ENCODE data around the gene AMMECR1.

Gene AMMECR1

DNA sequence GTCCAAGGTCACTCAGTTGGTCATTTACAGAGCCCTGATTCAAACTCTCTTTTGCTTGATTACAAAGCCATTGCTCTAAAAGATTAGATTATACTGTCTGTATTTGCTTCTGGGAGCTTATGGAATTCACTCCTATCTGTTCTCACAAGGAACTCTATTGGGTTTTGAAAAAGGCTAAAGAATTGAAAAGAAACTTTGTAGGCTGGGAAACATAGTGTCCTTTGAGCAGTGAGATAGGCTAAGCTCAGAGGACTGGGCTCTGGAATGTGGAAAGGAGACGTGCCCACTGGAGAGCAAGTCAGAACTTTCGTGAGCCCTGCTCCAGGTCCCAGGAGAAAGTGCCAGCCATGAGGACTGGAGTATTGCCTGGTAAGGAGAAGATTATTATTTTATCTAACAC is 40.7 kb upstream of the AMMECR1 start, which contains the start of gene RTL9:
RTL9 (plus strand) TSS at position 301 of the 400 bp plus-strand sequence. CDS start 91,770 bp downstream, outside the sequence.
- DNase-seq = no peak
- H3K4me1 ChIP-seq (ENCODE audit: low read length) = no peaks in the 10 kb centered on the region
- H2AFZ ChIP-seq (ENCODE audit: low read length) = no peak within 1 kb of the TSS
- no peaks in the 10 kb centered on the region for H4K20me1 ChIP-seq (ENCODE audit: insufficient read depth, low read length)
- H3K79me2 ChIP-seq (ENCODE audit: low read length) = no peaks in the 10 kb centered on the region
- no peaks in the 10 kb centered on the region for H3K9me2 ChIP-seq (replicated peaks; ENCODE audit: insufficient read depth, low read length)
- H3K36me3 ChIP-seq (replicated peaks; ENCODE audit: insufficient read depth, low read length) = no peaks in the 10 kb centered on the region
- no peaks in the 10 kb centered on the region for H3K9me3 ChIP-seq (replicated peaks; ENCODE audit: insufficient read depth, low read length)
- H3K9ac ChIP-seq (ENCODE audit: low read length) = no peak within 1 kb of the TSS
- TF ChIP-seq, protein P1, sequence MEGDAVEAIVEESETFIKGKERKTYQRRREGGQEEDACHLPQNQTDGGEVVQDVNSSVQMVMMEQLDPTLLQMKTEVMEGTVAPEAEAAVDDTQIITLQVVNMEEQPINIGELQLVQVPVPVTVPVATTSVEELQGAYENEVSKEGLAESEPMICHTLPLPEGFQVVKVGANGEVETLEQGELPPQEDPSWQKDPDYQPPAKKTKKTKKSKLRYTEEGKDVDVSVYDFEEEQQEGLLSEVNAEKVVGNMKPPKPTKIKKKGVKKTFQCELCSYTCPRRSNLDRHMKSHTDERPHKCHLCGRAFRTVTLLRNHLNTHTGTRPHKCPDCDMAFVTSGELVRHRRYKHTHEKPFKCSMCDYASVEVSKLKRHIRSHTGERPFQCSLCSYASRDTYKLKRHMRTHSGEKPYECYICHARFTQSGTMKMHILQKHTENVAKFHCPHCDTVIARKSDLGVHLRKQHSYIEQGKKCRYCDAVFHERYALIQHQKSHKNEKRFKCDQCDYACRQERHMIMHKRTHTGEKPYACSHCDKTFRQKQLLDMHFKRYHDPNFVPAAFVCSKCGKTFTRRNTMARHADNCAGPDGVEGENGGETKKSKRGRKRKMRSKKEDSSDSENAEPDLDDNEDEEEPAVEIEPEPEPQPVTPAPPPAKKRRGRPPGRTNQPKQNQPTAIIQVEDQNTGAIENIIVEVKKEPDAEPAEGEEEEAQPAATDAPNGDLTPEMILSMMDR (IDR thresholded peaks at IDR 0.05; ENCODE audit: low read length) = no peak
- TF ChIP-seq EZH2phosphoT487 (IDR thresholded peaks at IDR 0.05; ENCODE audit: low read length) = no peak
- no peaks in the 10 kb centered on the region for H3K27me3 ChIP-seq (replicated peaks; ENCODE audit: insufficient read depth, low read length)
- no peak within 1 kb of the TSS for H3K4me2 ChIP-seq (ENCODE audit: low read depth, low read length)
- no peak within 1 kb of the TSS for H3K27ac ChIP-seq (ENCODE audit: low read length)
- H3F3A ChIP-seq (ENCODE audit: insufficient read depth, low read length) = no peaks in the 10 kb centered on the region
- no peak within 1 kb of the TSS for H3K4me3 ChIP-seq (ENCODE audit: low read length)

DNA sequence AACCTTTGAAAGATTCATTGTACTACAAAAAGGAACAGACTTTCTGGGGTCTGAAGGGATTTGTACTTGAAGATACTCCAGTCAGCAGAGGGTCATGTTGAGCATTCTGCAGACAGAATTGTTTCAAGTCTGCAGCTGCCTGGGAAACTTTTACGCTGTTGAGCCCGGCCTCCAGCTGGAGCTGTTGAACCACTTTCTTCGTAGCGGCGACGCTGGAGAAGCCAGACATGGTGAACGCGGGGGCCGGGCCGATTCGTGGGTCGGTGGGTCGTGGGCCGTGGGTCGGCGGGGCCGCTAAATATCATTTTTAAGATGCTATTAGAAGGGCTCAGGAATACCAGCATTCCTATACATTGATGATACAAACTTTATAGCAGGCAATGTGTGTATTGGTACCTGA is 28.8 kb upstream of the AMMECR1 start:
- Histone ChIP-seq H3K4me2 (ENCODE audit: low read depth, low read length) (no peak overlapping the region), H3K4me1 (ENCODE audit: low read length) (no peaks in the 10 kb centered on the region), H3K36me3 (replicated peaks; ENCODE audit: insufficient read depth, low read length) (no peaks in the 10 kb centered on the region), H4K20me1 (ENCODE audit: insufficient read depth, low read length) (no peaks in the 10 kb centered on the region), H3K9me3 (replicated peaks; ENCODE audit: insufficient read depth, low read length) (no peaks in the 10 kb centered on the region), H3K27ac (ENCODE audit: low read length) (no peak overlapping the region), H2AFZ (ENCODE audit: low read length) (no peak overlapping the region), H3K4me3 (ENCODE audit: low read length) (no peak overlapping the region), H3K27me3 (replicated peaks; ENCODE audit: insufficient read depth, low read length) (no peaks in the 10 kb centered on the region), H3K9me2 (replicated peaks; ENCODE audit: insufficient read depth, low read length) (no peaks in the 10 kb centered on the region), H3K9ac (ENCODE audit: low read length) (no peak overlapping the region), H3K79me2 (ENCODE audit: low read length) (no peaks in the 10 kb centered on the region), H3F3A (ENCODE audit: insufficient read depth, low read length) (no peaks in the 10 kb centered on the region)
- DNase-seq = no peak
- TF ChIP-seq EZH2phosphoT487 (IDR thresholded peaks at IDR 0.05; ENCODE audit: low read length) (no peak), EZH2 (optimal IDR thresholded peaks at IDR 0.05; ENCODE audit: low read depth, low read length) (no peak)
- TF ChIP-seq, protein P1 (IDR thresholded peaks at IDR 0.05; ENCODE audit: low read length) = no peak

DNA sequence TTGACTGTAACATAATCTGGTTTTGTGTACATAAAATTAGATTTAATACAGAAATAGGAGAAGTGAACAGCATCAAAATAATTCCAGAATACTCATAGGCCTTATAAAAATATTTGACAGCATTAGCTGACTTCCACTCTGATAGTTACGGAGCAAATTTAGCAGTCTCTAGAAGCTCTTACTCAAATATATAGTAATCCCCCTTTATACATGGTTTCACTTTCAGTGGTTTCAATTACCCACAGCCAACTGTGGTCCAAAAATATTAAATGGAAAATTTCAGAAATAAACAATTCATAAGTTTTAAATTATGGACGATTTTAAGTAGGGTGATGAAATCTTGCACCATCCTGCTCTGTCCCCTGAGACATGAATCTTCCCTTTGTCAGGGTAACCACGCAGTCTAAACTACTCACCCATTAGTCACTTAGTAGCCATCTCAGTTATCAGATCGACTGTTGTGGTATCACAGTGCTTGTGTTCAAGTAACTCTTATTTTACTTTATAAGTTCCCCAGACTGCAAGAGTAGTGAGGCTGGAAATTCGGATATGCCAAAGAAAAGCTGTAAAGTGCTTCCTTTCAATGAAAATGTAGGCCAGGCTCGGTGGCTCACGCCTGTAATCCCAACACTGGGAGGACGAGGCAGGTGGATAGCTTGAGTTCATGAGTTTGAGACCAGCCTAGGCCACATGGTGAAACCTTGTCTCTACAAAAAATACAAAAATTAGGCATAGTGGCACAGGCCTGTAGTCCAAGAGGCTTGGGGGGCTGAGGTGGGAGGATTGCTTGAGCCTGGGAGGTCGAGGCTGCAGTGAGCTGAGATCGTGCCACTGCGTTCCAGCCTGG is 23.5 kb upstream of the AMMECR1 start:
- H3K4me2 ChIP-seq (ENCODE audit: low read depth, low read length) = no peak overlapping the region
- H3K4me3 ChIP-seq (ENCODE audit: low read length) = no peak overlapping the region
- H3K27me3 ChIP-seq (replicated peaks; ENCODE audit: insufficient read depth, low read length) = no peaks in the 10 kb centered on the region
- no peak overlapping the region for H3K27ac ChIP-seq (ENCODE audit: low read length)
- no peak overlapping the region for H2AFZ ChIP-seq (ENCODE audit: low read length)
- TF ChIP-seq EZH2 (optimal IDR thresholded peaks at IDR 0.05; ENCODE audit: low read depth, low read length) (no peak), EZH2phosphoT487 (IDR thresholded peaks at IDR 0.05; ENCODE audit: low read length) (no peak)
- TF ChIP-seq, protein P1 (IDR thresholded peaks at IDR 0.05; ENCODE audit: low read length) = no peak
- DNase-seq = no peak
- no peaks in the 10 kb centered on the region for H3K79me2 ChIP-seq (ENCODE audit: low read length)
- H3K4me1 ChIP-seq (ENCODE audit: low read length) = no peaks in the 10 kb centered on the region
- H3K9me2 ChIP-seq (replicated peaks; ENCODE audit: insufficient read depth, low read length) = no peaks in the 10 kb centered on the region
- H4K20me1 ChIP-seq (ENCODE audit: insufficient read depth, low read length) = no peaks in the 10 kb centered on the region
- H3K36me3 ChIP-seq (replicated peaks; ENCODE audit: insufficient read depth, low read length) = no peaks in the 10 kb centered on the region
- H3F3A ChIP-seq (ENCODE audit: insufficient read depth, low read length) = no peaks in the 10 kb centered on the region
- no peaks in the 10 kb centered on the region for H3K9me3 ChIP-seq (replicated peaks; ENCODE audit: insufficient read depth, low read length)
- no peak overlapping the region for H3K9ac ChIP-seq (ENCODE audit: low read length)

Measured in MM.1S (cell line).